ENCODE measurements around the gene GUCY2D.
A peak's percentile ranks its signal among the peaks of the same experiment; 100 is the strongest.
"Not testable (repeated sequence)": the region's sequence is repeated elsewhere in the genome, so short reads cannot be mapped to it uniquely, and the experiment has no call there.

GUCY2D gene

DNA sequence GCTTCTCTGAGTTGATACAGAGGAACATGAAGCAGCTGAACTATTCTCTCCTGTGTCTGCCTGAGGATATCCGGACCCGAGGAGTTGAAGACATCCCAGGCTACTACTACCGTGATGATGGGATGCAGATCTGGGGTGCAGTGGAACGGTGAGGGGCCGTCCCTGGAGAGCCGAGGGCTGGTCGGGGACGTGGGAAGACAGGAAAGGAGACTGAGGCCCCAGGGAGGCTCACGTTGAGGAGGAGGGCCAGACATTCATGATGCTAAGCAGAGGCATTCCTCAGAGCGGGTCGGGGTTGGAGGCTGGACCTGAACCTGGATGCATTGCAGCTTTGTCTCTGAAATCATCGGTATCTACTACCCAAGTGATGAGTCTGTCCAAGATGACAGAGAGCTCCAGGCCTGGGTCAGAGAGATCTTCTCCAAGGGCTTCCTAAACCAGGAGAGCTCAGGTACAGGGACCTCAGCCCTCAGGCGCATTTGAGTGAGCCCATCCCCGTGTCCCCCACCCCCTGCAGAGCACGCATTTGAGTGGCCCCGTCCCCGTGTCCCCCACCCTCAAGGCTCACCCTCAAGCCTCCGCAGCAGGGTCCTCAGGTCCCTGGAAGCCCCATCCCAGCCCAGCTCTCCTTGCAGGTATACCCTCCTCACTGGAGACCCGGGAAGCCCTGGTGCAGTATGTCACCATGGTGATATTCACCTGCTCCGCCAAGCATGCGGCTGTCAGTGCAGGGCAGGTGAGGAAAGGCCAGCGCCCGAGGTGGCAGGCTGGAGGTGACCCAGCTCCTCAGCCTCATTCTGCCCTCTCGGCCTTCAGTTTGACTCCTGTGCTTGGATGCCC lies 44.7 kb downstream of the GUCY2D start:
- DNase-seq = no peak

DNA sequence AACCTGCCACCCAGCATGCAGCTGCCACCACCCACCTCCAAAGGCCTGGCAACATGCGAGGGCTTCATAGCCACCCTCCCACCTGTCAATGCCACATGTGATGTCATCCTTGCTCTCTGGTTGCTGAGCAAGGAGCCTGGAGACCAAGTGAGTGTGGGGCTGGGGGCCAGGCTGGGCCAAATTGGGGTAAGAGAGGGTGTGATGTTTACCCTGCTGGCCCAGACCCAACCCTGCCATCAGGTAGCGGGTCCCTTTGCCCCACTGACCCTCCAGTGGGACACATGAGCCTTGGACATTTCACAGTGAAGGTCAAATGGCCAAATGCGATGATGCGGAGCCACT lies 45.3 kb downstream of the GUCY2D start:
- DNase-seq = no peak

DNA sequence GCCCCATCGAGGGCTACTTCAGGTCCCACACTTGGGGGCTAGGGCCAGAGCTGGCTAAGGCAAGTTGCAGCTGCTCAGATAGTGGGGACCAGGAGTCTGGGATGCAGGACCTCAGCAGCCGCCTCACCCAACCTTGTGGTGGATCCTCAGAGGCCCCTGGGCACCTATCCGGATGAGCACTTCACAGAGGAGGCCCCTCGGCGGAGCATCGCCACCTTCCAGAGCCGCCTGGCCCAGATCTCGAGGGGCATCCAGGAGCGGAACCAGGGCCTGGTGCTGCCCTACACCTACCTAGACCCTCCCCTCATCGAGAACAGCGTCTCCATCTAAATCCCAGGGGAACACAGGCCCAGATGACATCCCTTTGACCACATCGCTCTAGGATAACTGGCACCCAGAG lies 45.8 kb downstream of the GUCY2D start:
- DNase-seq = no peak

DNA sequence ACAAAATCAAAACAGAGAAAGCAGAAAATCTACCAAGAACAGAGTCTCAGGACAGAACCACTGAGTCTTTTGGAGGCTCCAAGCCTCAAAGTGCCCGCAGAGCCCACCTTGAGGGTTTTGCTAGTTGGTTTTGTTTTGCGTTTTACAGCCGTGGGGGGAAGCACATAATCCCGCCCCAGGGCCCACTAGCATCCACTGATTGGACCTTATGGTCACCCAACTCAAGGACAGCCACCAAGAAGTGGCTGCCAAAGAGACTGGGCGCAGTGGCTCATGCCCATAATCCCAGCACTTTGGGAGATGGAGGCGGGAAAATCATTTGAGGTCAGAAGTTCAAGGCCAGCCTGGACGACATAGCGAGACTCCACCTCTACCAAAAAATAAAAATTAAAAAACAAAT lies 46.3 kb downstream of the GUCY2D start:
- no peak for DNase-seq

DNA sequence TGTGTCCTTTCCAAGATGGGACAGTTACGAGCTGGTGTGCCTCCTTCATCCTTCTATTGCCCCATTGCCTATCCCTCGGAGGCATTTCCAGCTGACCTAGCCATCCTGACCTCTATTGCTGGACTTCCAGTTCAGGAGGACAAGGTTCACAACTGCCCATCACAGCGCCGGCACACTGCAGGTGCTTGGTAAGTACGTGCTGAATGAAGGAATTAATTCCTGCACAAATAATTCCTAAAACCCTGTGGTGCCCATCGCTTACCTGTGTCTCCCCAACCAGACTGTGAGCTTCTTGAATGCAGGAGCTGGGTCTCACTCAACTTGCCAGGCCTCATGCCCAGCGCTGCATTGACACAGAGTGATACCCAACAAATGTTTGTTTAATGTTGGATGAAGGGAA lies 49.4 kb downstream of the GUCY2D start:
- no peak for DNase-seq

DNA sequence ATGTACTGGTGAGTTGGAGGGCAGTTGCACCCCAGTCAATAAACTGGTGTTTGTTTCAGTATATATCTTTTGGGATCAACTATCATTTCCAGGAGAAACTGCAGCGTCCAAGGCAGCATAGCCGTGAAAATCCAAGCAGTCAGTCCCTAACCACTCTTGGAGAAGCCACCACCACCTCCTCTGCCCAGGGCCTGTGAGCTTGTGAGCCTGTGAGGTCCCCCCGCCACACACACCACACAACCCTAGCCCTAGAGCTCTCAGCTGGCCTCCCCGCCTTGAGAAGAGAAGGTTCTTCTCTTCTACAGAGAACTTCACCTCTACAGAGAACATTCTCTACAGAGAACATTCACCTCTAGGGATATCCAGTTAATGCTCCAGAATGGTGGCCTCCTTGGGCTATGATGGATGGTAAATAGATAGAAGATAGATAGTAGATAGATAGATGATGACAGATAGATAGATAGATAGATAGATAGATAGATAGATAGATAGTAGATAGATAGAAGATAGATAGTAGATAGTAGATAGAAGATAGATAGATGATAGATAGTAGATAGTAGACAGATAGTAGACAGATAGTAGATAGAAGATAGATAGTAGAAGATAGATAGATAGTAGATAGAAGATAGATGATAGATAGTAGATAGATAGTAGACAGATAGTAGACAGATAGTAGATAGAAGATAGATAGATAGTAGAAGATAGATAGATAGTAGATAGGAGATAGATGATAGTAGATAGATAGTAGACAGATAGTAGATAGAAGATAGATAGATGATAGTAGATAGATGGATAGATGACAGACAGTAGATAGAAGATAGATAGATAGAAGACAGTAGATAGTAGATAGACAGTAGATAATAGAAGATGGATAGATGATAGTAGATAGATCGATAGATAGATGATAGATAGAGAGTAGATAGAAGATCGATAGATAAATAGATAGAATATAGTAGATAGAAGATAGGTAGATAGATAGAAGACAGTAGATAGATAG lies 50.1 kb downstream of the GUCY2D start:
- no peak for DNase-seq

DNA sequence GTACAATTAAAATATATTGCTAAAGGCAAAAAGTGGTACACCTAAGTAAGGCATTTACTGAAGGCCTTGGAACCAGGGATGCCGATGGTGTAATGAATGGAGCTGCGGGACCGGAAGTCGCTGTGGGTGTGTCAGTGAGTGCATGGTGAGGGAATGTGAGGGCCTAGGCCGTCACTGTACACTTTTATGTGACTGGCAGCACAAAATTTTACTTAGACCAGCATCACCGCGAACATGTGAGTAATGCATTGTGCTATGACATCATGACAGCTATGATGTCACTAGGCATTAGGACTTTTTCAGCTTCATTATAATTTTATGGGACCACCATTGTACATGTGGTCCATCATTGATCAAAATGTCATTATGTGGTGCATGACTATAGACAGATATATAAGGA lies 51.2 kb downstream of the GUCY2D start:
- DNase-seq = no peak

DNA sequence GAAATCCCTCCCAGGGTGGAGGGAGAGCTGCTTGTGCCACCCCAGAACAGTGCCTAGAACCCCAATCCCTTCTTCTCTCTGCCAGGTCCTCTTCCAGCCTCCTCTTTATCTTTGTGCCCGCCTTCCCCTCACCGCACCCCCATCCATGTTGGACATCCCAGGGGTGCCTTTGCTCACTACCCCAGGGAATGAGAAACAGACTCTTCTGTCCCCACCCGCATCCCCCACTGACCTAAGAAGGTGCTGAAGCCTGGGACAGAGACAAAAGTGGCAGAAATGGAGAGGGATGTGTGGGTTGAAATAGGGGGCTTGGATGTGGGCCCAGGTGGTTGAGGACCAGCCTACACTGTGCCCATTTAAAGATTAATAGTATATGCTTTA lies 53.4 kb downstream of the GUCY2D start:
- no peak for DNase-seq

DNA sequence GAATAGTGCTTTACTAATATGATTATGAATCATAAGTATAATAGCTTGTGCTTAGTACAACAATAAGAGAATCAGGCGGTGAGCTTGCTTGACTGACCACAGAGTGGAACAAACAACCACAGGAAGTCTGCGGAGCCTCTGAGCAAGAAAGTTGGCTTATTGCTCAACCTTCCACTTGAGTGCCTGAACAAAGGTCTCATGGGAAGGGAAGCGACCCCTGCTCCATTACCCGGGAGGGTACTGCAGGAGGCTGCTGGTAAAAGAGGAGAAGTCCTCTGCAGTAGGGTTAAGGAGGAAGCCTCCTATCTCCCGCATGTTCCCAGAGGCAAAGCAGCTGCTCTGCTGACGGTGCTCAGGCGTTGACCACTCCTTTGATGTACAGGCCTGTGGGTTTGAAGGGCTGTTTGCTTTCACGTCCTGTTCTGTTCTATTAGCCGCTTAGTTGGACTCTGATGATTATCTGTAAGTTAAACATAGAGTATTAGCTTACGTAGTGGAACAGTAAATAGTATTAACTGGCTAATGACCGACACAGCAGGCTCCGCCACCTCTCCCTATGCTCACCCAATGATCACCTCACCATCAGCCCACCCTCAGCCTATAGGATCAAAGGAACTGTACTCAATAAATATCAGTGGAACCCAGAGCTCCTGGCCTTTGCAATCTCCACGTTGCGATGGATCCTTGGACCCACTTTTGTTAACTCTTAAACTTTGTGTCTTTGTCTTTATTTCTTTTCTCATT lies 54.0 kb downstream of the GUCY2D start:
- peak; percentile 81 for DNase-seq

DNA sequence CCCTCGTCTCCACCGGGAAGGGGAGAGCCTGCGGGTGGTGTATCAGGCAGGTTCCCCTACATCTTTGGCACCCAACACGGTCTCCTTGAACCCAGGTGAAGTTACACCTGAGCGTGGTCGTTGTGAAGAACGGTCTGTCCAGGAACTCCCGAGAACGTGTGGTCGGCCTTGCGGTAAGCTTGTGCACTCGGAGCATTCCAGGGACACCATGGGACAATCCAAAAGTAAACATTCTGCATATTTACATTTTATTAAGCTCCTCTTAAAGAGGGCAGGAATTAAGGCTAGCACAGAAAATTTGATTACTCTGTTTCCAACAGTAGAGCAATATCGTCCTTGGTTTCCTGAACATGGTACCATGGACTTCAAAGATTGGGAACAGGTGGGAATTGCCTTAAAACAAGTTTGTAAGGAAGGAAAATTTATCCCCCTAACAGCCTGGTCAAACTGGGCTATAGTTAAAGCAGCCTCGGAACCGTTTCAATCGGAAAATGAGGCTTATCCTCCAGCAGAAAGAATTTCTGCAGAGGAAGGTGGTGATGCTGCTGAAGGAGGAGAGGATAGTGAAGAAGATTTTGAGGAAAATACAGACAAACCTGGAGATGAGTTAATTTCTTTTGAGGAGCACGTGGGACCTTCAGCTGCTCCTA lies 54.7 kb downstream of the GUCY2D start:
- no peak for DNase-seq

DNA sequence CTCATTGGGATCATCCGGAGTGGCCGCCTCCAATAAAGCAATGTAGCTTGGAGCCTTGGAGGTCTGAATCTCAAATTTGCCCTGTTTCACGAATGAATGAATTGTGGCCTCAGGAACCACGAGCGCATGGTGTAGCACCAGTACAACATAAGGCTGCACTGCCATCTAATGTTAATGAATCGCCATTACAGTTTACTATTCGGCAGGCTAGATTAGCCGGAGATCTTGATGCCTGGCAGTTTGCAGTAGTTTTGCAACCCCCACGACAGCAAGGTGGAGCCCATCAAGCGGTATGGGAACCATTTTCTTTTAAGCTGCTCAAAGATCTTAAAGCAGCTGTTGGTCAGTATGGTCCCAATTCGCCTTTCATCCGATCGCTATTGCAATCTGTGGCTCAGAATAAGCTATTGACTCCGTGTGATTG lies 55.3 kb downstream of the GUCY2D start:
- peak; percentile 72 for DNase-seq

DNA sequence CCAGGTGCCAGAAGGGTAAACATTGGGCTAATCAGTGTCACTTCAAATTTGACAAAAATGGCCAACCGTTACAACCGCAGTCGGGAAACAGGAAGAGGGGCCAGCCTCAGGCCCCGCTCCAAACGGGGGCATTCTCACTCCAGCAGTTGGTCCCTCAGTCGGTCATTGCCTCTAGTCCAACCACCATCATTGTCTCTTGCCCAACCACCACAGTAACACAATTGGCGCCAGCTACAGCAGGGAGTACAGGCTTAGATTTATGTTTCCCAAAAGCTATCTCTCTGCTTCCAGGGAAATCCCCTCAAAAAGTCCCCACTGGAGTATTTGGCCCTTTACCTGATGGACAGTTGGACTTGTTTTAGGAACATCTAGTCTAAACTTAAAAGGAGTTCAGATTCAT lies 56.7 kb downstream of the GUCY2D start:
- DNase-seq = no peak

DNA sequence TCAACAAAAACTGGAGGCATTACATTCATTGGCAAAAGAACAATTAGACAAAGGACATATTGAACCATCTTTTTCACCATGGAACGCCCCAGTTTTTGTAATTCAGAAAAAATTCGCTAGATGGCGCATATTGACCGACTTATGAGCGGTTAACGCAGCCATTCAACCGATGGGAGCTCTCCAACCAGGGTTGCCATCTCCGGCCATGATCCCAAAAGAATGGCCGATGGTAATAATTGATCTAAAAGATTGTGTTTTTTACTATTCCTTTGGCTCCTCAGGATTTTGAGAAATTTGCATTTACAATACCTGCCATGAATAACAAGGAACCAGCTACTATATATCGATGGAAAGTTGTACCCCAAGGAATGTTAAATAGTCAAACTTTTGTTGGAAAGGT lies 57.9 kb downstream of the GUCY2D start:
- peak; percentile 64 for DNase-seq

DNA sequence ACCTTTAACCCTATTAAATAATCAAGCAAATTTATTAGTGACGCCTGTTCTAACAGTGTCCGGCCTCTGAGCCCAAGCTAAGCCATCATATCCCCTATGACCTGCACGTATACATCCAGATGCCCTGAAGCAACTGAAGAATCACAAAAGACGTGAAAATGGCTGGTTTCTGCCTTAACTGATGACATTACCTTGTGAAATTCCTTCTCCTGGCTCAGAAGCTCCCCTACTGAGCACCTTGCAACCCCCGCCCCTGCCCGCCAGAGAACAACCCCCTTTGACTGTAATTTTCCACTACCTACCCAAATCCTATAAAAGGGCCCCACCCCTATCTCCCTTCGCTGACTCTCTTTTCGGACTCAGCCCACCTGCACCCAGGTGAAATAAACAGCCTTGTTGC lies 59.4 kb downstream of the GUCY2D start:
- DNase-seq = not testable (repeated sequence)

DNA sequence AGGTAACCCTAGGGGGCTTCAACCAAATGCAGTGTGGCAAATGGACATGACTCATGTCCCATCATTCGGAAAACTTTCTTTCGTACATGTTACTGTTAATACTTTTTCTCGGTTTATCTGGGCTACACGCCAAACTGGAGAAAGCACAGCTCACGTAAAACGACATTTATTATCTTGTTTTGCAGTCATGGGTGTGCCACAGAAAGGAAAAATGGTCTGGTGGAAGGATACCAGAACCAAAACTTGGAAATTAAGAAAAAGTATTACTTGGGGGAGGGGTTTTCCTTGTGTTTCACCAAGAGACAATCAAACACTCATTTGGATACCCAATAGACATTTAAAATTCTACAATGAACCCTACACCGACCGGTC lies 60.0 kb downstream of the GUCY2D start:
- no peak for DNase-seq

DNA sequence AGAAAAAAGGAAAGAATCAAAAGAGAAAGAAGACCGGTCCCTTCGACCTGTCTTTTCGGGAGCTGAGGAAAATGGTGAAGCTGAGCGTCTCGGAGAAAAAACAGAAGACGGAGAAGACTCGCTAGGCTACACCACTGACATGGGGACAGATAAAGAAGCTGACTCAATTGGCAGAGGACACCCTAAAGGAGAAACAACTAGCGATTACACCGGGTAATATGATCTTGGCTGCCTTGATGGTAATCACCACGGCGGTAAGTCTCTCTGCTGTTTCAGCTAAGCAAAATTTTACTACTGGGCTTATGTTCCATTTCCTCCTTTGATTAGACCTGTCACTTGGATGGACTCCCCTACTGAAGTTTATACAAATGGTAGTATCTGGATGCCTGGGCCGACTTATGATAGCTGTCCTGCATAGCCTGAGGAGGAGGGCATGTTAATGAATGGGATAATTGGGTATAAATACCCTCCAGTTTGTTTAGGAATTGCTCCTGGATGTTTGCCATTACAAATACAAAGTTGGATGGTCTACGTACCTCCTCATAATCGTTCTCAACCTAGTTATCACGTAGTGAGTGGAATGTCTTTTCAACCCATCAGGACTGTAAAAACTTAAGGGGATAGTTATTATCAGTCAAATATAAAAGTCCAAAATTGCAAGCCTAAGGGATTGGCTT lies 60.5 kb downstream of the GUCY2D start:
- peak; percentile 47 for DNase-seq

DNA sequence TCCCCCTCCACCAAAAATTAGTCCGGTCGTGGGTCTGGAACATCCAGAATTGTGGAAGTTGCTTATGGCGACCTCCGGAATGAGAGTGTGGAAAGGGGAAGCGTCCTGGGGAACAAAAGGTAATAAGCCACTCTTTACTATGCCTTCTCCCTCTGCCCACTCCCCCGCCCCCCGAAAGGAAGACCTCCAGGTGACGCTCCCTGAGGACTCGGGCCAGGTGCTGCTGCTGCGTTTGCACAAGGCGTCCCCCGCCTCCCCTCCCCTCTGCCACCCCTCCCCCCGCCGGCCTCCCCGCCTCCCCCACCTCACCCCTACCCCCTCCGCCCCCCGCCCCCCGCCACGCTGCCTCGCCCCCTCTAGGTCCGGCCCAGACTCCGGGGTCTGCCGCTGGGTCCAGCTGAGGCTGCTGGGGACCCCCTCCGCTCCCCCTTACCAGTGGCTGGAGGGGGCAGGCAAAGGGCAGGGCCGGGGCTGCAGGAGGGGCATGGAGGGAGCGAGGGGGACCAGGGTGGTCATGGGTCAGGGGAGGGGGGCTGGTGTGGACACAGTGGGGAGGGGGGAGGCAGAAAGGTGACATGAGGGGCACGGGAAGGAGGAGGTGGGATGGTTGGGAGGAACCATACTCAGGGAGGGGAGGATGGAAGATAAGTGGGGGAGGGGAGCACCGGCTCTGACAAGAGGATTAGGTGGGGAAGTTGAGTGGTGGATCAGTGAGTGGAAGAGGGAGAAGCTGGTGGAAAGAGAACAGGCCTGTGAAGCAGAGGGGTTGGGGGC lies 61.5 kb downstream of the GUCY2D start:
- no peak for DNase-seq

DNA sequence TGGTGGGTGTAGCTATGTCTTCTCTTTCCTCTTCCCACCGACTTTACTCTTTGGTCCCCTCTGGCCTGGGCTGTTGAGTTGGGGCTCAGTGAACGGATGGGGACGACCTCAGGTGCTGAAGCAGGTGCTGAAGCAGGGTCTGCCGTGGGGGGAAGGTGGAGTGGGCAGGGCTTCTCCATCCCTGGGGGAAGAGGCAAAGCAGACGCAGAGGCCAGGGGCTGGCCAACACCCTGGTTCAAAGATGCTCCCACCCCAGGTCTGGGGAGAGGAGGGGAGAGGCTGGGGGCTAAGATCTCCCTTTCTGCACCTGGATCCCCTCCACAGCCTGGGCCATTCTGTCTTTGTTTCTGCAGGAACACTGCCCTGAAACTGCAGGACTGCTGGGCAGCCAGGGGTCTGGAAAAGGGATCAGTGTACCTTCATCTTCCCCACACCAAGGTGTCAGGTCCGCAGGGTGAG lies 62.2 kb downstream of the GUCY2D start:
- DNase-seq = no peak

DNA sequence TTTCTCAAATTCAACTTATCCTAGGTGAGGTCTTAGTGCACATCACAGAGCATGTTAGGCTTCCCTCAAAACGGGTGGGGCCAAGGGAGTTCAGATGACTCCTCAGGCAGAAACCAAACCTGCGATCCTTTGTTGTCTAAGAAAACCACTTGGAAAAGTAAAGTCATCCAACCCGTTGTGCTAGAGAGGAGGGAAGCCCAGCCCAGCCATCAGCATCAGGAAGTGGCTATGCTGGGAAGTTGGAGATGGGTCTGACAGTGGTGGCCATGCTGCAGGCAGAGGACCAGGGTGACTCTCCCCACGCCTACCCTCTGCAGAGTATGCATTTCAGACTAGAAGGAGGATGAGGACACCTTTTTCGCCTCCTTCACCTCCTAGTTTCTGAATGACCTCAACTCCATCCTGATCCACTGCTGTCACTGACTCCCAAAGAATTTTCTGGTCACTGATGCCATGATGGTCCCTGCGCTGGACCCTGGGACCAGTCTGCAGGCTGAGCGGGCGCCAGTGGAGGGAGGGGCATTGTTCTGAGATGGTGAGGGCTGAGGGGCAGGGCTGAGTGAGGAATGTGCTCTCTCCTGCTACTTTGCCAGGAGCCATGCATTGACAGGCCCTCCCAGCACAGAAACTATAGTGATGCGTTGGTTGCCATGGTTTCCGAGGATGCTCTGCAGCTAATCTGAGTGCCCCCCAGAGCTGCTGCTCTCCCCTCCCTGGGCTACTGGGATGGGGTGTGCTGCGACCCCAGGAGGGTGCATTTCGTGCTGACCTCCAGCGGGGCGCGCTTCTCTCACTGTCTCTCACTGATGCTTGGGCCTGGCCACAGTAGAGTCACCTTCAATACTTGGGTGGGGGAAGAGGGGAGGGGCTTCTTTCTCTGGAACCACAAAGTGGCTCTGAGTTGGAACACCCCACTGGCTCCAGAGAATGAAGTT lies 64.7 kb downstream of the GUCY2D start:
- DNase-seq = no peak

DNA sequence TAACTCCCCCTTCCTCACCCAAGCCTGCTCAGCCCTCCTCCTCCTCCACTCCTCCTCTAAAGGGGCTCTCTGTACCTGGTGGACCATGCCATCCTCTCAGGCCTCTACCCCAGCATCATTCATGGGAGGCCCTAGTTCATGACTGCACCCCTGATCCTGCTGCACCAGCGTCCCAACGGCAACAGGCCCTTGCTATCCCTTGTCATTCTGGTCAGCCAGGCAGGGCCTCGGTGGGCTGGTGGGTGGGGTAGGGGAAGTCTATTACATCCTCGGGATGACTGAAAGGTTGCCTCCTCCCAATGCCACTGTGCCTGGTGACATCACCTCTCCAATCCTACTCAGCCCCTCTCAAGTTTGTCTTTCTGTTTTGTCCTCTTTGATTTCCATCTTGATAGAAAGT lies 65.4 kb downstream of the GUCY2D start:
- no peak for DNase-seq
